ENCODE data around the gene KLF16. TPM values are rescaled to one million over a fixed set of nuclear protein-coding genes. Genes with fewer than 3 reads are reported as not detected.

The KLF16 gene
- total RNA-seq, 1 experiment from 2014 or later, result 64.0 TPM

DNA sequence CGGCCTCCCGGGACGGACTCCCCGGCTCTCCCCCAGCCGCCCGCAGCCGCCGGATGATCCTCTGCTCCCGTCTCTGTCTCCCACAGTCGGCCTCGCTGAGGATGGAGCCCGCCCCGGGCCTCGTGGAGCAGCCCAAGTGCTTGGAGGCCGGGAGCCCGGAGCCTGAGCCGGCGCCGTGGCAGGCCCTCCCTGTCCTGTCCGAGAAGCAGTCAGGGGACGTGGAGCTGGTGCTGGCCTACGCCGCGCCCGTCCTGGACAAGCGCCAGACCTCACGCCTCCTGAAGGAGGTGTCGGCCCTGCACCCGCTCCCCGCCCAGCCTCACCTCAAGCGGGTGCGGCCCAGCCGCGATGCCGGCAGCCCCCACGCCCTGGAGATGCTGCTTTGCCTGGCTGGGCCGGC lies 48.6 kb upstream of the KLF16 start:
- no peaks in the 10 kb centered on the region for H3K27me3 Mint-ChIP-seq (ENCODE audit: low read depth)
- H3K4me3 Mint-ChIP-seq, result no peak overlapping the region
- DNase-seq (ENCODE audit: low spot score), result no peak
- CTCF ChIA-PET, result interaction anchor here (1.3 kb wide), 1 partner anchor 47 kb away, joined by 4 read pairs; no protein-coding TSS in a partner anchor
- no peaks in the 10 kb centered on the region for H3K4me1 Mint-ChIP-seq
- POLR2A ChIA-PET, result no interaction called here
- H3K36me3 Mint-ChIP-seq, result peaks cover 6% of the 10 kb centered on the region; the same call in 1 of the 2 replicates
- no peak overlapping the region for H3K27ac Mint-ChIP-seq
- no peak for ATAC-seq
- H3K9me3 Mint-ChIP-seq, result no peaks in the 10 kb centered on the region
- no peak for TF ChIP-seq ZNF416 (CRISPR knock-in tag; IDR thresholded peaks at IDR 0.05)
- no peak for TF ChIP-seq ZNF317 (CRISPR knock-in tag; IDR thresholded peaks at IDR 0.05; ENCODE audit: borderline replicate concordance, low read depth)
- TF ChIP-seq ETV6 (CRISPR knock-in tag; IDR thresholded peaks at IDR 0.05), result no peak
- no peak for TF ChIP-seq IRF2 (CRISPR knock-in tag; IDR thresholded peaks at IDR 0.05; ENCODE audit: borderline replicate concordance, low read depth)
- no peak for TF ChIP-seq ATF6 (CRISPR knock-in tag; IDR thresholded peaks at IDR 0.05)
- no peak for TF ChIP-seq NFYB (CRISPR knock-in tag; conservative IDR thresholded peaks at IDR 0.05; ENCODE audit: low read depth)
- no peak for TF ChIP-seq FOXK1 (CRISPR knock-in tag; IDR thresholded peaks at IDR 0.05)
- TF ChIP-seq RELA (CRISPR knock-in tag; IDR thresholded peaks at IDR 0.05; ENCODE audit: borderline replicate concordance), result no peak
- TF ChIP-seq HMGA2 (CRISPR knock-in tag; IDR thresholded peaks at IDR 0.05), result no peak
- no peak for TF ChIP-seq MYBL2 (CRISPR knock-in tag; IDR thresholded peaks at IDR 0.05)

DNA sequence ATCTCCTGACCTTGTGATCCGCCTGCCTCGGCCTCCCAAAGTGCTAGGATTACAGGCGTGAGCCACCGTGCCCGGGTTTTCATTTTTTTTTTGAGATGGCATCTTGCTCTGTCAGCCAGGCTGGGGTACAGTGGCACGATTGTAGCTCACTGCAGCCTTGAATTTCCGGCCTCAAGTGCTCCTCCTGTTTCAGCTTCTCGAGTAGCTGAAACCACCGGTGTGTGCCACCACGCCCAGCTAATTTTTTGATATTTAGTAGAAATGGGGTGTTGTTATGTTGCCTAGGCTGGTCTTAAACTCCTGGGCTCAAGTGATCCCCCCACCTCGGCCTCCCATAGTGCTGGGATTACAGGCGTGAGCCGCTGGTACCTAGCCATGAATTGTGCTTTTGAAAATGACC lies 47.7 kb upstream of the KLF16 start:
- no peak overlapping the region for H3K27ac Mint-ChIP-seq

DNA sequence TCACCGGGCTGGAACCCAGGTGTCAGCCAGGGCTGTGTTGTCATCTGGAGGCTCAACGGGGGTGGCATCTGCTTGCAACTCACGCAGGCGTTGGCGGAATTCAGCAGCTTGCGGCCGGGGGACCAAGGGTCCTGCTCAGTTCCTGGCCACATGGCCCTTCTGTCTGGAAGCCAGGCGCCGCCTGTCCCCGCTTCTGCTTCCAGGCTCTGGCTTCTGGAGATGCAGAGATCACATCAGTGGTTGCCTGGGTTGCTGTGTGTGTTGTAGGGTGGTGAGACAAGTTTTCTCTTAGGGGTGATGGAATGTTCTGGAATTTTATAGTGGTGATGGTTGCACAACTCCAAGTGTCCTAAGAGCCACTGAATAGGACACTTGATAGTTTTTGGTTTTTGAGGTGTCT lies 46.8 kb upstream of the KLF16 start:
- ATAC-seq, result no peak
- Mint-ChIP-seq H3K27me3 (ENCODE audit: low read depth) (no peaks in the 10 kb centered on the region), H3K4me3 (no peak overlapping the region), H3K27ac (peak overlapping the region; percentile 76; the same call in 1 of the 2 replicates), H3K36me3 (peaks cover 6% of the 10 kb centered on the region; the same call in 1 of the 2 replicates), H3K4me1 (peaks cover 5% of the 10 kb centered on the region), H3K9me3 (no peaks in the 10 kb centered on the region)
- TF ChIP-seq PRRX2 (CRISPR knock-in tag; IDR thresholded peaks at IDR 0.05) (no peak), NFYB (CRISPR knock-in tag; conservative IDR thresholded peaks at IDR 0.05; ENCODE audit: low read depth) (no peak), ETV6 (CRISPR knock-in tag; IDR thresholded peaks at IDR 0.05) (no peak), MXD4 (CRISPR knock-in tag; IDR thresholded peaks at IDR 0.05; ENCODE audit: borderline replicate concordance) (no peak)
- TF ChIP-seq, protein P1, sequence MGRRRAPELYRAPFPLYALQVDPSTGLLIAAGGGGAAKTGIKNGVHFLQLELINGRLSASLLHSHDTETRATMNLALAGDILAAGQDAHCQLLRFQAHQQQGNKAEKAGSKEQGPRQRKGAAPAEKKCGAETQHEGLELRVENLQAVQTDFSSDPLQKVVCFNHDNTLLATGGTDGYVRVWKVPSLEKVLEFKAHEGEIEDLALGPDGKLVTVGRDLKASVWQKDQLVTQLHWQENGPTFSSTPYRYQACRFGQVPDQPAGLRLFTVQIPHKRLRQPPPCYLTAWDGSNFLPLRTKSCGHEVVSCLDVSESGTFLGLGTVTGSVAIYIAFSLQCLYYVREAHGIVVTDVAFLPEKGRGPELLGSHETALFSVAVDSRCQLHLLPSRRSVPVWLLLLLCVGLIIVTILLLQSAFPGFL (CRISPR knock-in tag; IDR thresholded peaks at IDR 0.05; ENCODE audit: borderline replicate concordance), result no peak
- POLR2A ChIA-PET, result no interaction called here
- CTCF ChIA-PET, result interaction anchor here (1.4 to 2.0 kb wide), 2 partner anchors 13 to 20 kb away, joined by 5 to 6 read pairs; no protein-coding TSS in a partner anchor
- no peak for DNase-seq (ENCODE audit: low spot score)

More for the DNA sequence above, 47.7 kb upstream of the KLF16 start:
- ATAC-seq (no peak), DNase-seq (ENCODE audit: low spot score) (no peak)
- CTCF ChIA-PET, result interaction anchor here (1.3 to 2.0 kb wide), 3 partner anchors 13 to 46 kb away, joined by 4 to 6 read pairs (median 5); no protein-coding TSS in a partner anchor
- Mint-ChIP-seq H3K4me1 (no peaks in the 10 kb centered on the region), H3K36me3 (peaks cover 6% of the 10 kb centered on the region; the same call in 1 of the 2 replicates), H3K9me3 (no peaks in the 10 kb centered on the region), H3K4me3 (no peak overlapping the region), H3K27me3 (ENCODE audit: low read depth) (no peaks in the 10 kb centered on the region)
- no peak for TF ChIP-seq ZNF423 (CRISPR knock-in tag; IDR thresholded peaks at IDR 0.05)
- TF ChIP-seq NR2C2 (CRISPR knock-in tag; IDR thresholded peaks at IDR 0.05), result no peak
- TF ChIP-seq MLX (CRISPR knock-in tag; IDR thresholded peaks at IDR 0.05), result no peak
- no peak for TF ChIP-seq ELF4 (CRISPR knock-in tag; IDR thresholded peaks at IDR 0.05; ENCODE audit: low read depth)
- no peak for TF ChIP-seq TCF7 (CRISPR knock-in tag; IDR thresholded peaks at IDR 0.05; ENCODE audit: low read depth)
- no peak for TF ChIP-seq RORB (CRISPR knock-in tag; IDR thresholded peaks at IDR 0.05)
- TF ChIP-seq CBFB (CRISPR knock-in tag; IDR thresholded peaks at IDR 0.05; ENCODE audit: low read depth), result no peak
- no peak for TF ChIP-seq NR1H2 (CRISPR knock-in tag; IDR thresholded peaks at IDR 0.05)
- TF ChIP-seq, protein P2, sequence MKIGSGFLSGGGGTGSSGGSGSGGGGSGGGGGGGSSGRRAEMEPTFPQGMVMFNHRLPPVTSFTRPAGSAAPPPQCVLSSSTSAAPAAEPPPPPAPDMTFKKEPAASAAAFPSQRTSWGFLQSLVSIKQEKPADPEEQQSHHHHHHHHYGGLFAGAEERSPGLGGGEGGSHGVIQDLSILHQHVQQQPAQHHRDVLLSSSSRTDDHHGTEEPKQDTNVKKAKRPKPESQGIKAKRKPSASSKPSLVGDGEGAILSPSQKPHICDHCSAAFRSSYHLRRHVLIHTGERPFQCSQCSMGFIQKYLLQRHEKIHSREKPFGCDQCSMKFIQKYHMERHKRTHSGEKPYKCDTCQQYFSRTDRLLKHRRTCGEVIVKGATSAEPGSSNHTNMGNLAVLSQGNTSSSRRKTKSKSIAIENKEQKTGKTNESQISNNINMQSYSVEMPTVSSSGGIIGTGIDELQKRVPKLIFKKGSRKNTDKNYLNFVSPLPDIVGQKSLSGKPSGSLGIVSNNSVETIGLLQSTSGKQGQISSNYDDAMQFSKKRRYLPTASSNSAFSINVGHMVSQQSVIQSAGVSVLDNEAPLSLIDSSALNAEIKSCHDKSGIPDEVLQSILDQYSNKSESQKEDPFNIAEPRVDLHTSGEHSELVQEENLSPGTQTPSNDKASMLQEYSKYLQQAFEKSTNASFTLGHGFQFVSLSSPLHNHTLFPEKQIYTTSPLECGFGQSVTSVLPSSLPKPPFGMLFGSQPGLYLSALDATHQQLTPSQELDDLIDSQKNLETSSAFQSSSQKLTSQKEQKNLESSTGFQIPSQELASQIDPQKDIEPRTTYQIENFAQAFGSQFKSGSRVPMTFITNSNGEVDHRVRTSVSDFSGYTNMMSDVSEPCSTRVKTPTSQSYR (CRISPR knock-in tag; IDR thresholded peaks at IDR 0.05), result no peak
- POLR2A ChIA-PET, result no interaction called here

Data from WTC11 (cell line).